HG03060 (cell line): ENCODE measurements around the gene MYO19.
"Not testable (repeated sequence)": the region's sequence is repeated elsewhere in the genome, so short reads cannot be mapped to it uniquely, and the experiment has no call there.

Experiments used
- ATAC-seq: cut with Tn5 transposase; IDR thresholded peaks from one replicate; pipeline ENCODE4 v1.9.1; 2021; ENCODE audit warnings: low read depth, moderate number of reproducible peaks; ENCODE audit not compliant: unreplicated experiment

Gene MYO19

DNA sequence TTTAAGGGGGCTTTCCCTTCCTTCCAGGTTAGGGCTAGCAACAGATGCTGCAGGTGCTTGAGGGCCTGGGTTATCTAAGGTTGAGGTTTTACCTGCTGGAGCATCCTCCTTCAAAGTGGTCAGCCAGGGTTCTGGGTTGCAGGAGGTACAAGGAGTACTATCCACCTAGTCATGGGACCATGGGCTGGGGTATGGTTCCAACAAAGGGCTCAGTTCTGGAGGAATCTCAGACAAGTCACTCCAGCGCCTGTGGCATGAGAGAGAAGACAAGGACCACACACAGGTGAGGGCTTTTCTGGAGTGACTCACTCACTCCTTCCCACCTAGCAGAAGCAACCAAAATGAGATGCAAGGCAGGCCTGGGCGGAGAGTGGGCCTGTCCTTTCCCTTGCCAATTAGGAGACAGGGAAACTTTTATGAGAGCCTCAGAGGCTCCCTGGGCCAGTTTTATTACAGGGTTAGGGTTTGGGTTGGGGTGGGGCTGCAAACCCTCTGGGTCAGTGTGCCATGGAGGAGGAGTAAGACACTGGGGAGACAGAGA is 2.2 kb downstream of the MYO19 start:
- ATAC-seq = no peak

DNA sequence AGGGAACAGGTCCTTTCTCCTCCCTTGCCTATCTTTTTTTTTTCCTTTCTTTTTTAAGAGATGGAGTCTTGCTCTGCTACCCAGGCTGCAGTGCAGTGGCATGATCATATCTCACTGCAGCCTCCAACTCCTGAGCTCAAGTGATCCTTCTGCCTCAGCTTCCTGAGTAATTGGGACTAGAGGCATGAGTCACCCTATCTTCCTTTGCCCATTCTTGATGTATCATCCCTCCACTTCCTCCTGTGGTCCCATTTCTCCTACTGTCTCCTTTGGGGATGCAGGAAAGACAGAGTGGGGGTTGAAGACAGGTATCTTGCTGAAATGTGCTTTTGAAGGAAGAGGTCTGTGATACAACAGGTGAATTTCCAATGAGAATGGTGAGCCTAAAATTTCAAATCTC is 5.5 kb downstream of the MYO19 start:
- no peak for ATAC-seq

DNA sequence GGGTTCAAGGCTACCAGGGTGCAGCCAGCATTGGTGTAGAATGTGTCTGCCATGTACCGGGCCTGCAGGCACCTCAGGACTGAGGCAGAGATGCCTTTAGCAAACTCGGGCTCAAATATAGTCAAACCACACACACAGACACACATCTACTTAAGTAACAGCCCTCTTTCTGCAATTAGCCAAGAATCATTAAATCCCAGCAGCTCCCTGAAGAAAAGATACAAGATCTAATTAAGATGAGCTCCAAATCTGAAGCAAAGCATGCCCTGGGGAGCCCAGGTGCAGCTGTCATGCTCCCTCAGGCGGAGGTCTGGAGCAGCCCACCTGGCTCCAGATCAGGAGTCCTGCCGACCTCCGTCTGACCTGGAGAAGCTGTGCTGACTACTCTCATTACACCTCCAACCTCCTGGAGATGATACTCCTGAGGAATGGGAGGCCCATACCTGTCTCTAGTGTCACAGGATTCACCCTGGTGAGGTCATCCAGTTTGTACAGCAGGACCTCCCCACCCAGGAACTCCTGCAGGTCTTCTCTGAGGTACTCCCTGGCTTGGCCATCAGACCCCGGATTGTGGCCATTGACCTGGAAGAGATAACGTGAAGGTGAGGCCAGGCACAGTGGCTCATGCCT is 6.9 kb downstream of the MYO19 start:
- no peak for ATAC-seq

DNA sequence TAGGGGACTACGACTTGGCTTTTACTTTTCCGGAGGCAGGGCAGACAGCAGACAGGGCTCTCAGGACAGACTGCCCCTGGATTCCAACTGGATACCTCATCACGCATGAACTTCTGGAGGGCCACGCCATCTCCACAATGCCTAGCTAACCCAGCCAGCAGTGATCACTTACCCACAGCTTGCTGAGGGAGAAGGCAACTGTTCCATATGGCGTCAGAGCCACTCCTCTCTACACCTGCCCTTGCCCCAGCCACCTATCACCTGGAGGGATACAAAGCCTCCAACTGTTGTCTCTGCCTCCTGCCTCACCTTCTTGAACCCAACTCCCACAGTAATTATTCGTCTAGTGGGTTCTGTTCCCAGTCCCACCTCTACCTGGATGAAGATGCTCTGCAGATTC is 8.8 kb downstream of the MYO19 start:
- no peak for ATAC-seq

DNA sequence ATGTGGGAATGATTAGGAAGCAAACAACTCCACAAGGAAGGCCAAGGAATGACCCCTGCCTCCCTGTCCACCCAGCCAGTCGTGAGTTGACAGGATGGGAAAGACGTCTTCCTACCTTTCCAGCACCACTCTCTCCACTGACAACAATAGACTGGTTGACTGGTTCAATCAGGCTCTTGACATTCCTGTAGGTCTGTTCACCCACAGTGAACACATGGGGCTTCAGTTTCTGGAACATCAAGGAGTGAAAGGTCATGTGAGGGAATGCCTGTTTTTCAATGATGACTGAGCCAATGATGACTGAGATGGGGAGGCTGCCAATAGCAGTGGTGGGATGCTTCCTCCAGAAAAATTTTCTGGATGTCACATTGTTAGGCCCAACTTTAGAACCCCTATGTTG is 9.6 kb downstream of the MYO19 start:
- no peak for ATAC-seq

DNA sequence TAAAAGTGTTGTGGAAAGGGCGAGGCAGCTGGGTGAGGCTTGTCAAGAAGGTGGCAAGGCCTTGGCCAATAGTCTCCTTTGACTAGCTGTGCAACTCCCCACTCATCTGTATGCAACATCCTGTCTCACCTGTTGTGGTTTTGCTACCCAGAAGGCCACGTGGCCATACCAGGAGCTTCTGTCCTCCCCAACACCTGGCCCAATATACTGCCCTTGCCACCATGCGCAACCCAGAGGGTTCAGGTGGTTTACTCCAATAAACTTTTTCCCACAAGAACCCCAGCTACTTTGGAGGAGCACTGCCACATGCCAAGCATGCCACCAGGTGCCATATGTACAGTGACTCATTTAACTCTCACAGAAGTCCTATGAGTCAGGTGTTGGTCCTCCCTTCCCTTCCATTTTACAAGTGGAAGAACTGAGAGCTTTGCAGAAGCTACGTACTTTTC is 10.2 kb downstream of the MYO19 start:
- no peak for ATAC-seq

DNA sequence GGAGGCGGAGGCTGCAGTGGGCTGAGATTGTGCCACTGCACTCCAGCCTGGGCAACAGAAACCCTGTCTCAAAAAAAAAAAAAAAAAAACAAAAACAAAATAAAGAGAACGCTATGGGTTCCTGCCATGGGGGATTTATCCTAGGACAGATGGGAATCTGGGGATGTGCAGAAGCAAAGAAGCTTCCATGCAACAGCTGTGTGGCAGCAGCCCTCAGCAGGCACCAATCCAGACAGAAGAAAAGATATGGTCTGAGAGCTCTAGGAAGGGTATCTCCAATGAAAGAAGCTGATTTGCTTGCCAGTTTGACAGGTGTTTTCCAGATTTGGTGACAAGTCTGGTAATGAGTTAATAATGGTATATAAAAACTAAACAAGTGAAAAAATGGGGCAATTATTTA is 11.6 kb downstream of the MYO19 start:
- no peak for ATAC-seq

DNA sequence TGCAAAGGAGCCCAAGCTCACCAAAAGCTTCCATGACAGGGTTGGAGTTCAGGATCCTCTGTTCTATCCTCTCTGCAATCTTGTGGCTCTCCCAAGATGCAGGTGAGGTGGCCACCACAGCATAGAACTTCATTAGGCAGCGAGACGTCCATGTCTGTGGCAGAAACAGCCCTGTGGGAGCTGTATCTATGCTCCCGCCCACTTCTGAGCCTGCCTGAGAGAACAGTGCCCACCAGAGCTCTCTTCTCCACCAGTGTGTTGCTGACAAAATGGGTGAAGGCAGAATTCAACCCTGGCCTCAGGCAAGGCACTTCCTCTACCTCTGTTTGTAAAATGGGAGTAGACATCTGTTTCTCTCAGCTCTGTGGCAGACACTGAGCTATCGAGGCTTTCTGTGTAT is 18.8 kb downstream of the MYO19 start:
- no peak for ATAC-seq

DNA sequence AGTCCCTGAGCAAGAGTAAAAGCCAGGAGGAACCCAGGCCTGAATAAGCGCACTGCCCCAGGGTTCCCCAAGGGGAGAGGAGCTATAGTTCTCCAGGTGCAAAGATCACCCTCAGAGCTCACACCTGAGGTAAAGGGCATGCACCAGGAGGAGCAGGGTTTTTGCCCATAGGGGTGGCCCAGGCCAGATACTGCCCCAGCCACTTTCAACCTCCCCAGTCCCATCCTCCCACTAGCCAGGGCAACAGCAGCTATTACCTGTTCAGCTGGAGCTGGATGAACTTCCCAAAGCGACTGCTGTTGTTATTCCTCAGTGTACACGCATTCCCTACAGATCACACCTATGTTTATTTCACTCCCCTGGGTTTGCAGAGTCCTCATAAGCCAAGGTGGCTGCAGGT is 19.8 kb downstream of the MYO19 start:
- ATAC-seq = no peak

DNA sequence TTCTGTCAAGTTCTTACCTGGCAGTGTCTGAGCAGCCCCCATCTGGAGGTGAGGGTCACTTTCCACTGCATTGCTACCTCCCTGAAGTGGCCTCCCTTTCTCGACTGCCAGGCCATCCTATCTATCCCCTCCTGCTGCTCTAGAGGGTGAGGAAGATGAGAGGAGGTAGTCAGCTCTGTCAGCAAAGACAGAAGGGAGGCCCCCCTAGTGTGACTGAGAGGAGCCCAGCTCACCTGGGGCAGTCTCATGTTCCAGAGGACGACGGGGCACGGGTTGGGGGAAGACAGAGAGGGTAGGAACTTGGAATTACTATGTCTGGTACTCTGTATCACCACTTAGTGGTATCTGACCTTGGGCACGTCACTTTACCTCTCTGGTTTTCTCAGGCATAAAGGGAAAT is 22.0 kb downstream of the MYO19 start:
- no peak for ATAC-seq

DNA sequence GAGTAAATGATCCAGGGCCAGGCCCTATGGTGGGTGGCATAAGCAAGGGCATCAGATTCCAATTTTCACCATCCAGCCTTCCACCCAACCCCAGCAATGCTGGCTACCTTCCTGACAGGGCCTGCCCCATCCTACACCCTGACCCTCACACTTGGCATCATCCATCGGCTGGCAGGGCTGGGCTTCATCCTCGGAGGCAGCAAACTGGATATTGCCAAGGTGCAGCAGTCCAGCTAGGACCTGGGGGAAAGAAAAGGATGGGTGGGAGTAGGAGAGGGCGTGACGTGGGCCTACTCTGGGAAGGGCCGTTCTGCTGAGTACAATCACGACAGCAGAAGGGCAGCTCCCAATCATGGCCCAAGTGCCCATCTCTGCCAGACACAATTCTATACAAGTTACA is 23.5 kb downstream of the MYO19 start:
- ATAC-seq = no peak

DNA sequence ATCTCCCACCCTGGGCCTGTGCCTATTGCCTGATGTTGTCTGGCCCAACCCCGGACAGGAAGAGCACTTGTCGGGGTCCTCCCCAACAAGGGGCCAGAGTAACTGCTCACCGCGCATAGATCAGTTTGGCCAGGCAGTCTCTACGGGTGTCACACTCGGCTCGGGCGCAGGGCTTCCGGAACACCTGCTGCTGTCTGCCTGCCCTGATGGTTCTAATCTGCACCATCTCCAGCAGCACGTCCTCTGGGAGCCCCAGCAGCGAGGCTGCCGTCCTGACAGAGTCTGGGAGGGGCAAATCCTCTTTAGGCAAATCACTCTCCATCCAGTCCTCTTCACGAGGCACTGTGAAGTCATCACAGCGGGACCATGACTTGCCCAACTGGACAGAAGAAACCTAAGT is 24.0 kb downstream of the MYO19 start:
- no peak for ATAC-seq

DNA sequence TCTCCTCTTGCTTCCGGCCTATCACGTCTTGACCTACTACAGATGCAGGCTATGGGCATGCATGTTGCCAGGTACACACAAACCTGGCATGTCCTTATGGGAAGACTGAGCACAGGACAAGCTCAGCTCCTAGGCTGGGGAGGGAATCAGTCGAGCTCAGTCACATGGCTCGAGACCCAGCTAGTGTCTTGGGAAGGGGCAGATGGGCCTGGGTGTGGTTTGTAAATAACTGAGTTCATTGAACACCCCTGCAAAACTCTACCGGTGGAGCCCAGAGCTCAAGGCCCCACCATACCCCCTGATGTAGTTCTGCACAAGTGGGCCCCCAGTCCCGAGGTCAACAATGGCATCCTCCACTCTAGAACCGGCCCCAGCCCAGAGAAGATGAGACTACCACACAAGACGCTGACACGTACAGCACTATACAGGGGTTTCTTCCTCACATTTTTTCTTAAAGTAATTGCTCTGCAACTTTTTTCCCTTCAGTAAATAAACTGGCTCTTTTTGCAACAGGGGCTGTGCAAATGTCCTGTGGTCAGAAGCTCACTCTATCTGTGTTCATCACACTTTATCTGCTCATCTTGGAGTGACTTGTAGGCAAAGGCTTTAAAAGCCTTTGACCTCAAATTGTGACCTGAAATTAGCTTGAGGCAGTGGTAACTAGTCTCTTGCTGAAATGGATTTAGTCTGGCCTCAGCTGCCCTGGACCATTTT is 25.2 kb downstream of the MYO19 start:
- no peak for ATAC-seq

DNA sequence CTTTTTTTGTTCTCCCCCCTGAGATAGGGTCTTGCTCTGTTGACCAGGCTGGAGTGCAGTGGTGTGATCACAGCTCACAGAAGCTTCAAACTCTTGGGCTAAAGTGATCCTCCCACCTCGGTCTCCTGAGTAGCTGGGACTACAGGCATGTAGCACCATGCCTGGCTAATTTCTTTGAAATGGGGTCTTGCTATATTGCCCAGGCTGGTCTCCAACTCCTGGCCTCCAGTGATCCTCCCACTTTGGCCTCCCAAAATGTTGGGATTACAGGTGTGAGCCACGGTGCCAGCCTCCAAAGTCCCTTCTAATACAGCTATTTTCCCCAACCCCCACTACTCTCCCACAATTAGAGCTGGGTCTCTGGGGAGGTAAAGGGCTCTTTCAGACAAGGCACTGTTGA is 26.2 kb downstream of the MYO19 start:
- ATAC-seq = not testable (repeated sequence)

DNA sequence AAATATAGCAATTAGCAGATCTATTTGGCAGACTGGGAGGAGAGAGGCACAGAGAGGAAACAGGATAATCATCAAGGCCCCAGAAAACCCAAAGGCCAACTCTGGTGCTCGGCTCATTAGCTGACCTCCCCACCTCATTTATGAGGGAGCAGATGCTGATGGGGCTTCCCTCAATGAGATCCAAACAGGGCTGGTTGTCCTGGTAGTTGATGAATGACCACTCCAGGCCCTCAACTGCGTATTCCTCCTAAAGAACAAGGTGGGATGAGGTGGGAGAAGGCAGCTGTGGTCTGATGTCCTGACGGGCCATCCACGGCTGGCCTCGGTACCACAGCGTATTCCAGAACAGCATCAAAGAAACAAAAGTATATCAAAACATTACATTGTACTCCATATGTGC is 27.4 kb downstream of the MYO19 start:
- ATAC-seq = no peak

DNA sequence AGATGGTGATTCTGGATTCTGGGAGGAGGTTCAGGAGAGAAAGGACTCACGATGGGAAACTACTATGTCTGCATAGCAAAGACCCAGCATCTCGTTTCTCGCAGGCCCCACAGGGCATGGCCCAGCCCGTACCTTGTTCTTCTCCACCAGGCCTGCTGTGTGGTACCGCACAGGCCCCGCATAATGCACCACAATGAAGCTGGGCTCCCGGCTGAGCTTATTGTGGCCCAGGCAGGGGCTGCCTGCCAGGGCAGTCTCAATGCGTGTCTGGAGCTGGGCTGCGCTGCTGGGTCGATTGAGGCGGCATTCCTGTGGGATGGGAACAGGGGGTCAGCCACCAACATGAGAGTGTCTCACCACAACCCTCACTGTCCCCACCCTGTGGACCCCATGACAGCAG is 27.8 kb downstream of the MYO19 start:
- no peak for ATAC-seq

DNA sequence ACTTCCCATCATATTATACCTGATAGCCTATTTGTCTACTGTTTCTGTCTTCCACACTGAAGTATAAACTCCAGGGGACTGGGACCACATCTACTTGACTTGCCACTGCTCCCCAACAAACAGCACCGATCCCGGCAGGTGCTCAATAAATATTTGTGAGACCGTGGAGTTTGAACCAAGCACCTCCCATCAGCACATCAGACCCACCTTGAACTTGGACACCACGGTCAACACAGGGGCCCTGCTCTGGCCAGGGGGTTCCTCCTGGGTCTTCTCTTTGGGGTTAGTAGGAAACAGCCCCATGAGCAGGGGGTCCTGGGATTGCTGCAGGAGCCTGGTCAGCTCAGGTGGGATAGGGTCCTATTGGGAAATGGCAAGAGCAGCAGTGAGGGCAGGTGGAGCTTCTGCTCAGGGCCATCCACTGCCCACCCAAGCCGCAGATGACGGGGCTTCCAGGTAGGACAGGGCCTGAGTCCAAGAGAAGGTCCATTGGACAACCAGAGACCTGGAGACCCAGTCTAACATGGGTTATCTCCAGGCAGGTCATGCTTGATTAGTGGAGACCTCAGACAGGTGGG is 28.3 kb downstream of the MYO19 start:
- ATAC-seq = no peak

DNA sequence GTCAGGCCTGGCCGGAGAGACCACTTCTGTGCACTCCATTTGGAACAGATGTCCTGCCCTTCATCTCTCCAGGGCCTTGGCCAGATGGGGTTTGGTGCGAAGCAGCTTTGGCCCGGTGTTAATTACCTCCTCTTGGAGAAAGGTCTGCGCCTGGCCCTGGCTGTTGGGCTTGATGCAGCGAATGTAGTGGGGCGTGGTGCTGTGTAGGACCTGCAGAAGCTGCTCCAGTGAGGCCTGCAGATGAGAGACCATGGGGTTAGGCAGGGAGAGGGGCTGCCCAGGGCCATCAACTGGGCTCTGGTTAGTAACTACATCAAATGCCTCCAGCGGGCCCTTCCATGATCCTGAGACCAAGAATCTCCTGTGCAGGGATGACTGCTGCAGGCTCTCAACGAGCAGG is 29.5 kb downstream of the MYO19 start:
- ATAC-seq = no peak

DNA sequence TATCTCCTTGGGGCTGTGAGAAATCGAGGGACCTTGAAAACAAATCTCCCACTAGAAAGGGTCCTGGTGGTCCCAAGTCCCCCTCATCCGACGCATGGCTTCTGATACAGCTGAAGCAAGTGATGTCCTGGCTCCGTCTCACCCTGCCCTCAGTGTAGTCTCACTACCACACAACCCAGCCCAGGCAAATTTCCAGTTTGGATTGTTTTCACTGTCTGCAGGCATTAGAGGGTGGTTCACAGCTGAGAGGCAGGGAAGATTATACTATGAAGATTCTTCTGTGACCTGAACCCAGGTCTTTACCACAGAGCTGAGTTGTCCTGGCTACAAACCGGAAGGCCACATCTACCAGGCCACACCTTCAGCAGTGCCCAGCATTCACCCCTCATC is 30.5 kb downstream of the MYO19 start:
- ATAC-seq = no peak

DNA sequence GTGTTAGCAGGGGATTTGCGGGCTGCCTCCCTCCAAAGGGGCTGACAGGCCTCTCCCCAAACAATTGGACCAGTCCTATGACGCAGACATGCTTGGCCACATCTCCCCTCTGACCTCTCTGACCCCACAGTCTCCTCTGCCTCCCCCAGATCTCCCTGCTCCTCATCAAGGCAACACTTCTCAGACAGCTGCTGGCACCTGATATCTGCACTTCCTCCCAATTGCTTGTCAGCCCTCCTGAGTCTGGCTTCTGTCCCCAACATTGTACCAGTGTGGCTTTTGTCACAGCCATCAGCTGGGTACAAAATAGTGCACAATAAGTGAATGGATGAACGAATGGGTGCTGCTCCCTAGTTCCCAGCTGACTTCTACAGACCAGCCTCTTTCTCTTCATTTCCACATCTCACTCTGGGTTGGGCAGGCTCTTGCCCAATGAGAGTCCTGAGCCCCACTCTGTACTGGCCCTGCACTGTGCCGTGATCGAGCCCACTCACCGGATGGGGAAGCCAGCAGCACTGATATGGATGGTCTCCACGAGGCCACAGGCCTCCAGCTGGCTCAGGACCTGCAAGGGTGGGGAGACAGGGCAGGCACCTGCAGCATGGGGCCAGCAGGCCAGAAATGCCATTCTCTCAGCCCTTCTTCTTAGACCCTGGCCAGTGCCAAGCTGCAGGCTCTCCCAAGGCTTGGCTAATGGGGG is 31.1 kb downstream of the MYO19 start:
- no peak for ATAC-seq

DNA sequence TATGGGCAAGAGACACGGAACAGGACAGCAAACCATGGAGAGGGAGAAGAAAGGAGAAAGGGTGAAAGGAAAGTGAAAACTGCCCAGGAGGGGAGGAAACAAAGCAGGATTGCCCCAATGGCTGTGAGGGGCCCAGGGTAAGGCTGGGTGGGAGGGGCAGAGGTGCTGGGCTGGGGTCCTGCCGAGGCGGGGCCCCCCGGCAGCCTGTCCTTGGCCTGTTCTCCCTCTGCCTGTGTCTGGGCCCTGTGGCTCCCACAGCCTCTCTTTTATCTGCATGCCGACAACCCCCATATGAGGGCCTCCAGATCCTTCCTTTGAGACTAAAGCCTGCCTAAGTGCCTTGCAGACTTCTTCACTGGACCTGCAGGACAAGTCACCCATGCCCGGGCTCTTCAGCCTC is 32.7 kb downstream of the MYO19 start:
- ATAC-seq = no peak
